NK-92 (cell line): ENCODE measurements around the gene GALNT6.
"Not testable (repeated sequence)": the region's sequence is repeated elsewhere in the genome, so short reads cannot be mapped to it uniquely, and the experiment has no call there.

ENCODE experiments used
- DNase-seq: peaks from one replicate; lab custom pipeline; 2025; ENCODE audit not compliant: unreplicated experiment; lab: John Stamatoyannopoulos, UW

Gene GALNT6

GRCh38 chr12:51359851-51360250, 31.4 kb downstream of the GALNT6 start:
- DNase-seq: no peak

- no peak for DNase-seq
Observed at GRCh38 chr12:51358496-51358895, 32.7 kb downstream of the GALNT6 start.

GRCh38 chr12:51357374-51358047, 33.7 kb downstream of the GALNT6 start:
- DNase-seq: no peak

- DNase-seq: no peak
Observed at GRCh38 chr12:51351913-51352532, 39.2 kb downstream of the GALNT6 start.

- DNase-seq: no peak
Observed at GRCh38 chr12:51349026-51349425, 42.2 kb downstream of the GALNT6 start.

GRCh38 chr12:51348116-51348515, 43.1 kb downstream of the GALNT6 start:
- DNase-seq: no peak

- DNase-seq: no peak
Observed at GRCh38 chr12:51346581-51346980, 44.6 kb downstream of the GALNT6 start, which contains the start of gene CELA1. CELA1 (minus strand) TSS chr12:51346679; CDS start chr12:51346638, 41 bp downstream.

GRCh38 chr12:51345681-51346080, 45.5 kb downstream of the GALNT6 start:
- no peak for DNase-seq

GRCh38 chr12:51343201-51343600, 48.0 kb downstream of the GALNT6 start:
- DNase-seq: no peak

- no peak for DNase-seq
Observed at GRCh38 chr12:51342416-51342815, 48.8 kb downstream of the GALNT6 start.

GRCh38 chr12:51341251-51342007, 49.8 kb downstream of the GALNT6 start:
- DNase-seq: no peak

GRCh38 chr12:51339750-51340149, 51.5 kb downstream of the GALNT6 start:
- no peak for DNase-seq

GRCh38 chr12:51337336-51337735, 53.9 kb downstream of the GALNT6 start:
- not testable (repeated sequence) for DNase-seq

- no peak for DNase-seq
Observed at GRCh38 chr12:51335931-51336330, 55.3 kb downstream of the GALNT6 start.

GRCh38 chr12:51334764-51335163, 56.4 kb downstream of the GALNT6 start:
- DNase-seq: no peak

GRCh38 chr12:51333536-51333935, 57.7 kb downstream of the GALNT6 start:
- DNase-seq: no peak

GRCh38 chr12:51330186-51330585, 61.0 kb downstream of the GALNT6 start:
- DNase-seq: no peak

GRCh38 chr12:51329742-51330141, 61.5 kb downstream of the GALNT6 start:
- DNase-seq: no peak

GRCh38 chr12:51328587-51328986, 62.6 kb downstream of the GALNT6 start:
- no peak for DNase-seq

- no peak for DNase-seq
Observed at GRCh38 chr12:51326698-51327439, 64.3 kb downstream of the GALNT6 start.

GRCh38 chr12:51324953-51325352, 66.3 kb downstream of the GALNT6 start:
- DNase-seq: no peak
